ENCODE data around the gene OGA.

OGA gene

DNA sequence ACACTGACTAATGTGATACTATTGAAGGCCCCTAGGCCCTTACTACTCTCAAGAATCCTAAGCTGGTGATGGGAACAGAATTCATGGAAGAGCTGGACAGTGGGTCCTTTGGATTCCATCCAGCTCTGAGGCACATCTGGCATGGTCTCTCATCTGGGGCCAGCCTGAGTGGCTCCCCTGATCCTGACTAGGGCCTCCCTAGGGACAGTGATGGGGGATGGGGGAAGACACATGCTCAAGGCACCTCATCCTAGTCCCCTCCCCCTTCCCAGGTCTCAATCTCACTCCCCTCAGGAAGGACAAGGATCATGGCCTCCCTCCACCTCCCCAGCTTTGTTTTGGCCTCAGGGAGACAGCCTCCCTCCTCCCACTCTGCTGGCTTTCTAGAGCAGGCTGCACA is 23.6 kb upstream of the OGA start:
- H3K4me3 ChIP-seq (ENCODE audit: control insufficient read depth, low read depth, low read length): no peak overlapping the region
- TF ChIP-seq, protein P1, sequence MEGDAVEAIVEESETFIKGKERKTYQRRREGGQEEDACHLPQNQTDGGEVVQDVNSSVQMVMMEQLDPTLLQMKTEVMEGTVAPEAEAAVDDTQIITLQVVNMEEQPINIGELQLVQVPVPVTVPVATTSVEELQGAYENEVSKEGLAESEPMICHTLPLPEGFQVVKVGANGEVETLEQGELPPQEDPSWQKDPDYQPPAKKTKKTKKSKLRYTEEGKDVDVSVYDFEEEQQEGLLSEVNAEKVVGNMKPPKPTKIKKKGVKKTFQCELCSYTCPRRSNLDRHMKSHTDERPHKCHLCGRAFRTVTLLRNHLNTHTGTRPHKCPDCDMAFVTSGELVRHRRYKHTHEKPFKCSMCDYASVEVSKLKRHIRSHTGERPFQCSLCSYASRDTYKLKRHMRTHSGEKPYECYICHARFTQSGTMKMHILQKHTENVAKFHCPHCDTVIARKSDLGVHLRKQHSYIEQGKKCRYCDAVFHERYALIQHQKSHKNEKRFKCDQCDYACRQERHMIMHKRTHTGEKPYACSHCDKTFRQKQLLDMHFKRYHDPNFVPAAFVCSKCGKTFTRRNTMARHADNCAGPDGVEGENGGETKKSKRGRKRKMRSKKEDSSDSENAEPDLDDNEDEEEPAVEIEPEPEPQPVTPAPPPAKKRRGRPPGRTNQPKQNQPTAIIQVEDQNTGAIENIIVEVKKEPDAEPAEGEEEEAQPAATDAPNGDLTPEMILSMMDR (conservative IDR thresholded peaks at IDR 0.05; ENCODE audit: control insufficient read depth, insufficient read depth, low read depth, low read length): no peak

DNA sequence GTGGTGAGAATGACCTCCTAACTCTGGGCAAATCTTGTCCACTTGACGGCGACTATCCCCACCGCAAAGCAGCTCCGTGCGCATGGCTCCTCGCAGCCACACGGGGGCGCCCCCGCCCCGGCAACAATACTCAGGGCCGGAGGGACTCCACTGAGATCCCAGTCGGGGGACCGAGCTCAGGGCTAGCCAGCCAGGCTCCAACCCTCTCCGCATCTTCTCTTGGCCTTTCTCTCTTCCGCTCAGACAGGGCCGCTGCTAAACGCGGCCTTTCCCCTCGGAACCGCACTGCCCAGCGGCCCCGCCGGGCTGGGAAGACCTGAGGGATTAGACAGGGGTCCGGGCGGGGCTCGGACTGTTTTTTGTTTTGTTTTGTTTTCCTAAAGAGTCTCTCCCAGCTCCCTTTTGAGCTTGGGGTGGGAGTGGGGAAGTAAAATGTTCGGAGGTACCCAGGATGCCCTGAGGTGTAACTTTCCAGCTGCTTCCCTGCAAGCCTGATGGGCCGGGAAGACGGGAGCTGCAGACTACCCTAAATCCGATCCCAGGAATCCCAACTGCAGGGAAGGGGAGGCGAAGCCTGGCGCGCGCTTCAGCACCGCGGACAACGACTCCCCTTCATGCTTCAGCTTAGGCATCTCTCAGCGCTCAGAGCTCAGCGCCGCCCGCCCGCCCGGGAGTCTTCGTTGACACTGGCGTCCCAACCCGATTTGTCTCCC is 22.7 kb upstream of the OGA start:
- TF ChIP-seq, protein P1 (conservative IDR thresholded peaks at IDR 0.05; ENCODE audit: control insufficient read depth, insufficient read depth, low read depth, low read length): peak; percentile 92
- H3K4me3 ChIP-seq (ENCODE audit: control insufficient read depth, low read depth, low read length): peak overlapping the region; percentile 37
- peak; percentile 80 for DNase-seq (ENCODE audit: low read depth)

More for the DNA sequence above, 23.6 kb upstream of the OGA start:
- no peak for DNase-seq (ENCODE audit: low read depth)

DNA sequence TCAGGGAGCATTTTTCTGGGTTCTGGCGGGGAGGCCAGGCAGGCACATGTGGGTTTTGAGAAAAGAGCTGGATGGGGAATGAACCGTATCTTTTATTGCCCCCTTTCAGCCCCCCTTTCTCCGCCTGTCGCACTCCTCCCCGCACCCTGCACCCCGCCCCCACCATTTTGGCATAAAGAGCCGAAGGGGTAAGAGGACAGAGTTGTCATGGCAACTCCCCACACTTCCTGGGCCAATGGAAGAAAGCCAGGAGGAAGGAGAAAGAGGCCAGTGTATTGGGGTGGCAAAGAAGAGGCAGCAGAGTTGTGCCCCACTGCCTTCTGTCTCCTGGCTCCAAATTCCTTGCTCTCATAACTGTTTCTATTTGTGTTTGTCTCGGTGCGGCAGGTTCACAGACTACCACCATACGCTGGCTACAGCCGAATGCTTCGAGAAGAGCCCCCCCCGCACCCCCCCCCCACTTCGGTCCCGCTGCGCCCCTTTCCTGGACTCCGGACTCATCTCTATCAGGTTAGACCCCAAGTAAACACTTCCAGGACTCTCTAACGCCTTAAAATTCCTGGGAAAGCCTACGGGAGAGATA is 21.9 kb upstream of the OGA start:
- peak overlapping the region; percentile 35 for H3K4me3 ChIP-seq (ENCODE audit: control insufficient read depth, low read depth, low read length)
- TF ChIP-seq, protein P1 (conservative IDR thresholded peaks at IDR 0.05; ENCODE audit: control insufficient read depth, insufficient read depth, low read depth, low read length): no peak
- peak; percentile 29 for DNase-seq (ENCODE audit: low read depth)

DNA sequence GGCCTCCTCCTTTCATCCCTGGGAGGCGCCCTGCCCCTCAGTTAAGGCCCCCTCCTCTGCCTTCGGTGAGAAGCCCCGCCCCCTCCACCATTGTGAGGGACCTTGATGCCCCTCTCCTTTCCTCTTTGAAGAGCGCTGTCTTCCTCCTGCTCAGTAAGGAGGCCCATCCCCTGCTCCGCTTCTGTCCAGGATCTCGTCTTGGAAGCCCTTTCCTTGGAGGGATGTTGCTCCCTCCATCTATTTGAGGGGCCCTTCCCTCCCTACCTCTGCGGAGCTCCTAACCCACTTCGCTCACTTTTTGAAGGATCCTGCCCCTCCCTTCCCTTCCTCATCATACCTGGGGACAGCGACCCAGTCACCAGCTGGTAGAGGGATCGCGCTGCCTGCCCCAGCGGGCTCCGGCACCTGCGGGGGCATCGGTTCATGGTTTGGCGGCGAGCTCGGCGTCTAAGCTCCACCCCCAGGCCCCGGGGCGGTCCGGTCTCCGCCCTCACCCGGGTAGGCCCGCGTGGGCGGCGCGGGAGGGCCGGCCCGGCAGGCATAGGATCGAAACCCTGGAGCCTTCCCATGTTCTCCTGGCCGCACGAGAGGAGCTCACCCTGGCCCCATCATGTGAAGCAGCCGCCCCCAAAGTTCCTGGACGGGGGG is 21.3 kb upstream of the OGA start:
- peak; percentile 26 for DNase-seq (ENCODE audit: low read depth)
- peak overlapping the region; percentile 35 for H3K4me3 ChIP-seq (ENCODE audit: control insufficient read depth, low read depth, low read length)
- TF ChIP-seq, protein P1 (conservative IDR thresholded peaks at IDR 0.05; ENCODE audit: control insufficient read depth, insufficient read depth, low read depth, low read length): no peak

DNA sequence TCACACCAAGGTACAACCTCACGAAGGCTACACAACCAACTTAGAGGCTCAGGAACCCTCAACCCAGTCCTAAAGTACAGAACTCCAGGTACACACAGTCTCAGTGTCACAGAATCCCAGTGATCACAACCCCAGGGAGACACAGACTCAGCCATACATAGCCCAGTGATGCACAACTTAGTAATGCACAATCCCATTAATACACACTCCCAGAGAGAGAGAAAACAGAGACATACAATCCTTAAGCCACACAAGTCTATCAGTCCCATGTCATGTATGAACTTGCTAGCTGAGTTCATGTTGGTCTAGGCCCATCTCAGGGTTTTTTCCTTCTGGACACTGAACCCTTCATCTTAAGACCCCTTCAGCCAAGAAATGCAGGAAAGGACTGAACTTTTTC is 20.8 kb upstream of the OGA start:
- TF ChIP-seq, protein P1 (conservative IDR thresholded peaks at IDR 0.05; ENCODE audit: control insufficient read depth, insufficient read depth, low read depth, low read length): no peak
- H3K4me3 ChIP-seq (ENCODE audit: control insufficient read depth, low read depth, low read length): no peak overlapping the region
- no peak for DNase-seq (ENCODE audit: low read depth)

DNA sequence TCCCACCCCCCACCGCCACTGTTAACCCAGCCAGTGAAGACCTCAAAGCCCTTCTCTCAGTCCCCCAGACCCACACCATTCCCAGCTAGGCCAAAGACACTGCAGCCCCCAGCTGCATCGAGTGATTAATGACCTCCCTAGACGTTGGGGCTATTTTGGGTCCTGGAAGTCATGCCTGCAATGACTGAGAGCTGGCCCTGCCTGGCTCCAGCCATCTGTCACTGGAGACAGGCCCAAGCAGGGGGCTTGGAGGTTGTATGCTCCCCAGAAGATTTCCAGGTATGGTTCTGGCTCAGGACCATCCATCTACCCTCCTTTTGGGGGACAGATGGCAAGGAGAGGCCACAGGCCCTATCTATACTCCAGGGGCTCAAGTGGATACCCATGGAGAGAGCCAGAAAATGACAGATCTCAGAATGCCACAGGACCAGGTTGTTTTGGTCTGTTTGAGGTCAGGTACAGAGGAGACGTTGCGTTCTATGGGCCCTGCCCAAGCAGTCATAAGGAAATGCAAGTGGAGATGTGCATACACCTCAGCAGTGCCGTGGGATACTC is 20.2 kb upstream of the OGA start:
- no peak for DNase-seq (ENCODE audit: low read depth)
- no peak overlapping the region for H3K4me3 ChIP-seq (ENCODE audit: control insufficient read depth, low read depth, low read length)
- TF ChIP-seq, protein P1 (conservative IDR thresholded peaks at IDR 0.05; ENCODE audit: control insufficient read depth, insufficient read depth, low read depth, low read length): no peak
